ENCODE measurements around the gene PAK4. TPM values are rescaled to one million over a fixed set of nuclear protein-coding genes. Genes with fewer than 3 reads are reported as not detected.
"Not testable (repeated sequence)": the region's sequence is repeated elsewhere in the genome, so short reads cannot be mapped to it uniquely, and the experiment has no call there.

PAK4 gene
- total and polyA plus RNA-seq, 2 of the 8 experiments (the other 6 are each of a cell fraction or from before 2014, with no cell fraction given): 50.7 to 64.4 TPM

DNA sequence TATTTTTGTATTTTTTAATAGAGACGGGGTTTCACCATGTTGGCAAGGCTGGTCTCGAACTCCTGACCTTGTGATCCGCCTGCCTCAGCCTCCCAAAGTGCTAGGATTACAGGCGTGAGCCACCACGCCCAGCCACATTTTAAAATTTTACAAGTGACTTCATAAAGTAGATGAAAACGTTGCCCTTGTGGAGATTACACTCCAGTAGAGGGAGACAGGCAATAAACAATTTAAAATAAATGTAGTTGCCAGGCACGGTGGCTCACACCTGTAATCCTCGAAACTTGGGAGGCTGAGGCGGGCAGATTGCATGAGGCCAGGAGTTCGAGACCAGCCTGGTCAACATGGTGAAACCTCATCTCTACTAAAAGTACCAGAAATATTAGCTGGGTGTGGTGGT is 93.5 kb downstream of the PAK4 start:
- FAIRE-seq; H2AK5ac ChIP-seq (ENCODE audit: low read depth, low read length): not testable (repeated sequence)

More for the DNA sequence above, 93.5 kb downstream of the PAK4 start:
- H3K27me3 ChIP-seq (replicated peaks in 1 of 4; ENCODE audit: control insufficient read depth in 3 of 4, extremely low read depth in 1 of 4, insufficient read depth in 3 of 4, low read length in 3 of 4); H3K79me2 ChIP-seq (ENCODE audit: control insufficient read depth in 1 of 2, insufficient read depth in 2 of 2, low read length in 2 of 2); H2BK15ac ChIP-seq (ENCODE audit: low read length); H2AFZ ChIP-seq (ENCODE audit: low read length); H3K18ac ChIP-seq (ENCODE audit: extremely low read depth, low read length); H4K5ac ChIP-seq (ENCODE audit: insufficient read length, low read depth, low read length); H2BK120ac ChIP-seq (replicated peaks; ENCODE audit: low read depth, low read length); POLR2A ChIA-PET (ENCODE audit: partially characterized antibody); H3K23me2 ChIP-seq (ENCODE audit: low read depth, low read length); H3K4me3 ChIP-seq (ENCODE audit: extremely low read depth in 1 of 4, insufficient read depth in 2 of 4, low read depth in 3 of 4, low read length in 4 of 4); H3K79me1 ChIP-seq (ENCODE audit: low read depth, low read length); H2BK20ac ChIP-seq (ENCODE audit: low read length); H3K9ac ChIP-seq (replicated peaks in 1 of 4; ENCODE audit: extremely low read depth in 1 of 4, low read depth in 3 of 4, low read length in 3 of 4); H4K20me1 ChIP-seq (replicated peaks in 1 of 2; ENCODE audit: control insufficient read depth in 1 of 2, insufficient read depth in 2 of 2, low read length in 2 of 2); H3K23ac ChIP-seq (ENCODE audit: insufficient read length); H3K9me3 ChIP-seq (ENCODE audit: insufficient read depth in 2 of 2, low read depth in 1 of 2, low read length in 1 of 2); DNase-seq (ENCODE audit: low read depth in 1 of 2, low spot score in 2 of 2); H3K4ac ChIP-seq (replicated peaks; ENCODE audit: insufficient read length, low read depth, low read length); H2BK5ac ChIP-seq (ENCODE audit: low read depth, low read length); H2BK12ac ChIP-seq (ENCODE audit: low read depth, low read length); H3K4me2 ChIP-seq (ENCODE audit: insufficient read depth in 1 of 2, low read depth in 2 of 2, low read length in 2 of 2); H3K36me3 ChIP-seq (ENCODE audit: control insufficient read depth in 2 of 4, insufficient read depth in 4 of 4, low read length in 3 of 4); H3K14ac ChIP-seq (ENCODE audit: insufficient read length); H3K27ac ChIP-seq (ENCODE audit: low read depth, low read length); H4K91ac ChIP-seq (replicated peaks; ENCODE audit: insufficient read length, low read length); H3K4me1 ChIP-seq (replicated peaks in 1 of 4; ENCODE audit: control insufficient read depth in 3 of 4, insufficient read depth in 4 of 4, low read length in 3 of 4); H3K56ac ChIP-seq (replicated peaks; ENCODE audit: insufficient read length, low read depth, low read length); H4K8ac ChIP-seq (ENCODE audit: extremely low read depth, insufficient read depth, low read length): not testable (repeated sequence)
- whole genome bisulfite sequencing, 2 experiments (ENCODE audit: extremely low coverage in 1 of 2, insufficient coverage in 1 of 2, insufficient read length in 1 of 2, insufficient replicate concordance in 2 of 2, low coverage in 1 of 2, low lambda C conversion rate in 2 of 2, missing lambda C conversion rate in 1 of 2): 76% methylated on average over 10 of the region's 10 CpGs; no CpG with 5 or more reads in 1 of the 2 experiments
- CTCF ChIA-PET (ENCODE audit: partially characterized antibody): interaction anchor here (1.0 to 1.3 kb wide), 3 partner anchors 37 to 109 kb away, joined by 3 to 6 read pairs (median 4); no protein-coding TSS in a partner anchor
